OCI-LY1 (cell line): ENCODE measurements around the gene LRMDA.

Source experiments
- CTCF ChIP-seq: fragments of 200-600 bp; sonication (generic), shearing (Covaris generic); IDR thresholded peaks from 2 replicates; pipeline ENCODE4 v1.5.1; 2017; ENCODE audit warnings: mild to moderate bottlenecking, antibody characterized with exemption, low read length, moderate library complexity, mixed read lengths
- EZH2 ChIP-seq: fragments of 200-600 bp; sonication (generic), shearing (Covaris generic); IDR thresholded peaks from 2 replicates; pipeline ENCODE4 v1.8.0; 2017; ENCODE audit warnings: borderline replicate concordance, mixed run types, mild to moderate bottlenecking, antibody characterized with exemption, low read length, moderate library complexity, mixed read lengths

GRCh38 chr10:75508239-75508813 is 76.9 kb downstream of the LRMDA start:
- TF ChIP-seq EZH2: no peak
- TF ChIP-seq CTCF: no peak
